ENCODE data around the gene ERLEC1.
"Not testable (repeated sequence)": the region's sequence is repeated elsewhere in the genome, so short reads cannot be mapped to it uniquely, and the experiment has no call there.

Gene ERLEC1

GRCh38 chr2:53780056-53780455, 6.8 kb upstream of the ERLEC1 start:
- DNase-seq (ENCODE audit: low read depth, low spot score), result no peak

- no peak for DNase-seq (ENCODE audit: low read depth, low spot score)
Measured at GRCh38 chr2:53782676-53783075, 4.2 kb upstream of the ERLEC1 start.

GRCh38 chr2:53784436-53784835, 2.4 kb upstream of the ERLEC1 start:
- peak; percentile 10 for DNase-seq (ENCODE audit: low read depth, low spot score)

- DNase-seq (ENCODE audit: low read depth, low spot score), result peak; percentile 16
Measured at GRCh38 chr2:53785366-53785765, 1.5 kb upstream of the ERLEC1 start.

- DNase-seq (ENCODE audit: low read depth, low spot score), result peak; percentile 68
Measured at GRCh38 chr2:53786352-53786704, 516 bp upstream of the ERLEC1 start.

GRCh38 chr2:53787614-53788289, 908 bp downstream of the ERLEC1 start:
- DNase-seq (ENCODE audit: low read depth, low spot score), result peak; percentile 28

GRCh38 chr2:53793261-53793660, 6.4 kb downstream of the ERLEC1 start:
- DNase-seq (ENCODE audit: low read depth, low spot score), result no peak

GRCh38 chr2:53793821-53794220, 7.0 kb downstream of the ERLEC1 start:
- no peak for DNase-seq (ENCODE audit: low read depth, low spot score)

- no peak for DNase-seq (ENCODE audit: low read depth, low spot score)
Measured at GRCh38 chr2:53801547-53801946, 14.7 kb downstream of the ERLEC1 start.

- no peak for DNase-seq (ENCODE audit: low read depth, low spot score)
Measured at GRCh38 chr2:53802617-53803151, 15.8 kb downstream of the ERLEC1 start.

- no peak for DNase-seq (ENCODE audit: low read depth, low spot score)
Measured at GRCh38 chr2:53811601-53812000, 24.8 kb downstream of the ERLEC1 start.

GRCh38 chr2:53813151-53813550, 26.3 kb downstream of the ERLEC1 start:
- DNase-seq (ENCODE audit: low read depth, low spot score), result no peak

- DNase-seq (ENCODE audit: low read depth, low spot score), result no peak
Measured at GRCh38 chr2:53818854-53819435, 32.1 kb downstream of the ERLEC1 start.

GRCh38 chr2:53819634-53820033, 32.8 kb downstream of the ERLEC1 start:
- no peak for DNase-seq (ENCODE audit: low read depth, low spot score)

GRCh38 chr2:53820048-53820447, 33.2 kb downstream of the ERLEC1 start:
- DNase-seq (ENCODE audit: low read depth, low spot score), result no peak

- peak; percentile 61 for DNase-seq (ENCODE audit: low read depth, low spot score)
Measured at GRCh38 chr2:53820711-53821110, 33.9 kb downstream of the ERLEC1 start.

- DNase-seq (ENCODE audit: low read depth, low spot score), result no peak
Measured at GRCh38 chr2:53821810-53822209, 35.0 kb downstream of the ERLEC1 start.

GRCh38 chr2:53823639-53824038, 36.8 kb downstream of the ERLEC1 start:
- DNase-seq (ENCODE audit: low read depth, low spot score), result not testable (repeated sequence)

- DNase-seq (ENCODE audit: low read depth, low spot score), result no peak
Measured at GRCh38 chr2:53826030-53826410, 39.2 kb downstream of the ERLEC1 start.

GRCh38 chr2:53826587-53827397, 39.9 kb downstream of the ERLEC1 start:
- DNase-seq (ENCODE audit: low read depth, low spot score), result peak; percentile 39

GRCh38 chr2:53827398-53828175, 40.7 kb downstream of the ERLEC1 start:
- DNase-seq (ENCODE audit: low read depth, low spot score), result peak; percentile 81

GRCh38 chr2:53828331-53828730, 41.5 kb downstream of the ERLEC1 start:
- DNase-seq (ENCODE audit: low read depth, low spot score), result no peak
